ENCODE measurements around the gene TNRC6B.

- TF ChIP-seq, protein P1, sequence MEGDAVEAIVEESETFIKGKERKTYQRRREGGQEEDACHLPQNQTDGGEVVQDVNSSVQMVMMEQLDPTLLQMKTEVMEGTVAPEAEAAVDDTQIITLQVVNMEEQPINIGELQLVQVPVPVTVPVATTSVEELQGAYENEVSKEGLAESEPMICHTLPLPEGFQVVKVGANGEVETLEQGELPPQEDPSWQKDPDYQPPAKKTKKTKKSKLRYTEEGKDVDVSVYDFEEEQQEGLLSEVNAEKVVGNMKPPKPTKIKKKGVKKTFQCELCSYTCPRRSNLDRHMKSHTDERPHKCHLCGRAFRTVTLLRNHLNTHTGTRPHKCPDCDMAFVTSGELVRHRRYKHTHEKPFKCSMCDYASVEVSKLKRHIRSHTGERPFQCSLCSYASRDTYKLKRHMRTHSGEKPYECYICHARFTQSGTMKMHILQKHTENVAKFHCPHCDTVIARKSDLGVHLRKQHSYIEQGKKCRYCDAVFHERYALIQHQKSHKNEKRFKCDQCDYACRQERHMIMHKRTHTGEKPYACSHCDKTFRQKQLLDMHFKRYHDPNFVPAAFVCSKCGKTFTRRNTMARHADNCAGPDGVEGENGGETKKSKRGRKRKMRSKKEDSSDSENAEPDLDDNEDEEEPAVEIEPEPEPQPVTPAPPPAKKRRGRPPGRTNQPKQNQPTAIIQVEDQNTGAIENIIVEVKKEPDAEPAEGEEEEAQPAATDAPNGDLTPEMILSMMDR (IDR thresholded peaks at IDR 0.05), result no peak
- TF ChIP-seq POLR2A (IDR thresholded peaks at IDR 0.05; ENCODE audit: low read depth), result no peak
- TF ChIP-seq POLR2AphosphoS5 (IDR thresholded peaks at IDR 0.05), result peak; percentile 26 to 28
These were observed 2.0 kb upstream of the TNRC6B start for GRCh38 chr22:40175611-40176244.
